K562 (cell line): Measurements from ENCODE around the gene IL1RN. TPM values are rescaled to one million over a fixed set of nuclear protein-coding genes. Genes with fewer than 3 reads are reported as not detected.
A peak's percentile ranks its signal among the peaks of the same experiment; 100 is the strongest.

Source experiments
- ADNP ChIP-seq: fragments of 200-800 bp; sonication (Bioruptor generic); IDR thresholded peaks from 2 replicates; pipeline ENCODE4 v1.6.1; 2016; ENCODE audit warnings: missing genetic modification characterization, missing compliant biosample characterization
- CTCF ChIP-seq, 3 experiments: IDR thresholded peaks in 2 of 3; conservative IDR thresholded peaks in 1 of 3; 2 replicates each; pipeline ENCODE4 v1.5.1; 2011 to 2012; ENCODE audit warnings: low read length in 3 of 3, mild to moderate bottlenecking in 3 of 3, control low read depth in 2 of 3, improper control_type of control experiment in 1 of 3, inconsistent platforms in 1 of 3, low read depth in 1 of 3, mixed read lengths in 1 of 3, moderate library complexity in 1 of 3; ENCODE audit not compliant: insufficient read depth in 2 of 3
- ESRRB ChIP-seq: fragments of 250-450 bp; sonication (Bioruptor Pico); IDR thresholded peaks from 2 replicates; pipeline ENCODE4 v1.5.0; 2020; ENCODE audit warnings: mild to moderate bottlenecking, moderate library complexity, borderline replicate concordance
- HNRNPLL ChIP-seq: fragments of 200-400 bp; formaldehyde crosslinking; IDR thresholded peaks from 2 replicates; pipeline ENCODE4 v1.6.1; 2017; ENCODE audit warnings: low read length, low read depth, mild to moderate bottlenecking; ENCODE audit not compliant: poor library complexity, severe bottlenecking
- JUN ChIP-seq, 2 experiments: sonication (generic) in 1 of 2; formaldehyde crosslinking in 1 of 2; IDR thresholded peaks; 2 replicates each; pipeline versions ENCODE4 v1.6.1 to v1.8.0; 2012 to 2022; ENCODE audit warnings: borderline replicate concordance in 2 of 2, mild to moderate bottlenecking in 2 of 2, improper control_type of control experiment in 1 of 2, low read depth in 1 of 2, low read length in 1 of 2, missing genetic modification reagents in 1 of 2
- REST ChIP-seq, 2 experiments: fragments of 450-650 bp; formaldehyde crosslinking in 1 of 2; IDR thresholded peaks; 2 replicates each; pipeline versions ENCODE4 v1.4.0 to v1.6.1; 2014 to 2020; ENCODE audit warnings: mild to moderate bottlenecking in 2 of 2, borderline replicate concordance in 1 of 2, low read depth in 1 of 2
- SP1 ChIP-seq: sonication (generic); formaldehyde crosslinking; IDR thresholded peaks from 2 replicates; pipeline ENCODE4 v1.8.1; 2022; ENCODE audit warnings: mild to moderate bottlenecking, missing genetic modification reagents
- STAT5A ChIP-seq: IDR thresholded peaks from 2 replicates; pipeline ENCODE4 v1.6.1; 2012; ENCODE audit warnings: low read length, inconsistent platforms, borderline replicate concordance
- ZNF707 ChIP-seq: fragments of 250-450 bp; sonication (Bioruptor Pico); conservative IDR thresholded peaks from 2 replicates; pipeline ENCODE4 v1.8.0; 2022; ENCODE audit warnings: inconsistent platforms, mild to moderate bottlenecking, moderate library complexity
- polyA plus RNA-seq, 8 experiments: library from polyadenylated mRNA; depleted of rRNA in 4 of 8; stranded (reverse) in 5 of 8; unstranded in 3 of 8; fragments of >200 nt; fragmentation: Nextera tagmentation in 2 of 8; fragmentation: Illumina TruSeq in 1 of 8; extraction: Ambion mirVana in 2 of 8; extraction: Trizol in 1 of 8; gene quantifications; 2 replicates each; pipeline versions ENCODE4 v1.2.1 to v1.2.3, GENCODE V29; 2011 to 2014; ENCODE audit warnings: inconsistent platforms in 1 of 8, missing spikeins in 1 of 8
- total RNA-seq, 7 experiments: library from RNA; depleted of rRNA in 6 of 7; stranded (reverse); fragments of >200 nt in 6 of 7; fragmentation: Illumina TruSeq in 2 of 7; extraction: Trizol in 2 of 7; gene quantifications; 2 replicates each; pipeline versions ENCODE4 v1.2.1 to v1.2.3, GENCODE V29; 2011 to 2021; ENCODE audit warnings: low replicate concordance in 1 of 7
- TF ChIP-seq, protein P1 (sequence below): fragments of 250-450 bp; sonication (Bioruptor Pico); IDR thresholded peaks from 2 replicates; pipeline ENCODE4 v1.4.0; 2020

Gene IL1RN
- total and polyA plus RNA-seq, 9 of the 15 experiments (the other 6 are each of a cell fraction or from before 2014, with no cell fraction given): 0.13 TPM; not detected in 8

DNA sequence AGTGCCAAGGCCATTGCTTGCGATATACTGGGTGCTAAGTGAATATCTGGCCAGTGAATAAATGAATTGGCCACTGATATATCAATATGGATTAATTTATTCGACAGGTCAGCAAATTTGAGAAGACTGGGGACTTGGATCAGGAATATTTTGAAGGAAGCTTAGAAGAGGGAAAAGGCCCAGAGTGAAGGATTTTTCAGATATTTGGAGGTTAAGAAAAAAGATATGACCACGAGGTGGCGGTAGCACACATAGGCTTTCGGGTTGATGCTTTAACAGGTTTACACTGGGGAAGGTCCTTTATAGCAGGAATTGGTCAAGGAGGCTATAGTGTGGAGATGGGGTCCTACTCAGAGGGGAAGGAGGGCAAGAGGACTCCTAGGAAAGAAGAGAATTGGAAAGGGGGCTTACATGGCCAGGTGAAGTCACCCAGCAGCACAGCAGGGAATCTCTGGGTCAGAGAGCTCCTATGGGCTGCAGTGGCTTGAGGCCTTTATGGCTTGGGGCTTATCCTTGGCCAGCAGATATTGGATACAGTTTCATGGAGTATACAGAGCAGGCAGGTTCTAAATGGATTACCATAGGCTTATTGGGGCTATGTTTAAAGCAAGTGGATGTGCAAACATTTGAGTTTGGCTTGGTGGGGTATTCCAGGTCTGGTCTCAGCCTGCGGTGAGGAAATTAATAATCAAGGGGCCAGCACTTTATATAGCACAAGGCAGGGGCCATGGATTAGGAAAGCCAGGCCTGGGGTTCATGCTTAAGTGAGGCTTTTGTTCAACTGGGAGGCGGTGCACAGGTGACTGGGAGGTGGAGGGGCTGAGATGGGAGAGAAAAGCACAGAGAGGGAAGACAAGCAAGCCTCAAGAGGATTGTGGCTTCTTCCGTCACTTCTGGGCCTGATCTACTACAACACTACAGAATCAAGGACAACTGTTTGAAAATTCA lies 9.7 kb downstream of the IL1RN start (continued):
- peak; percentile 48; the same call in 1 of the 2 replicates for TF ChIP-seq REST (IDR thresholded peaks at IDR 0.05; ENCODE audit: borderline replicate concordance)
- no peak for TF ChIP-seq REST (CRISPR knock-in tag; IDR thresholded peaks at IDR 0.05; ENCODE audit: low read depth)
- TF ChIP-seq, protein P1, sequence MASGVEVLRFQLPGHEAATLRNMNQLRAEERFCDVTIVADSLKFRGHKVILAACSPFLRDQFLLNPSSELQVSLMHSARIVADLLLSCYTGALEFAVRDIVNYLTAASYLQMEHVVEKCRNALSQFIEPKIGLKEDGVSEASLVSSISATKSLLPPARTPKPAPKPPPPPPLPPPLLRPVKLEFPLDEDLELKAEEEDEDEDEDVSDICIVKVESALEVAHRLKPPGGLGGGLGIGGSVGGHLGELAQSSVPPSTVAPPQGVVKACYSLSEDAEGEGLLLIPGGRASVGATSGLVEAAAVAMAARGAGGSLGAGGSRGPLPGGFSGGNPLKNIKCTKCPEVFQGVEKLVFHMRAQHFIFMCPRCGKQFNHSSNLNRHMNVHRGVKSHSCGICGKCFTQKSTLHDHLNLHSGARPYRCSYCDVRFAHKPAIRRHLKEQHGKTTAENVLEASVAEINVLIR (CRISPR knock-in tag): no peak
- no peak for TF ChIP-seq HNRNPLL
- TF ChIP-seq ZNF707 (CRISPR knock-in tag): no peak
- TF ChIP-seq CTCF (IDR thresholded peaks at IDR 0.05 in 2 of 3, conservative IDR thresholded peaks at IDR 0.05 in 1 of 3; ENCODE audit: insufficient read depth in 2 of 3, low read depth in 1 of 3, low read length in 3 of 3): peak; percentile 70 to 75 (median 70); a peak in 5 of 6 replicates
- TF ChIP-seq ADNP (tag): no peak
- no peak for TF ChIP-seq JUN (IDR thresholded peaks at IDR 0.05; ENCODE audit: borderline replicate concordance, low read depth, low read length)
- TF ChIP-seq JUN (CRISPR knock-in tag; IDR thresholded peaks at IDR 0.05; ENCODE audit: borderline replicate concordance): no peak
- TF ChIP-seq STAT5A: no peak
- no peak for TF ChIP-seq ESRRB (CRISPR knock-in tag)
- no peak for TF ChIP-seq SP1
